ENCODE measurements around the gene NATD1. TPM values are rescaled to one million over a fixed set of nuclear protein-coding genes. Genes with fewer than 3 reads are reported as not detected.

Gene NATD1
- total RNA-seq, 1 experiment from 2014 or later: 3.1 TPM

DNA sequence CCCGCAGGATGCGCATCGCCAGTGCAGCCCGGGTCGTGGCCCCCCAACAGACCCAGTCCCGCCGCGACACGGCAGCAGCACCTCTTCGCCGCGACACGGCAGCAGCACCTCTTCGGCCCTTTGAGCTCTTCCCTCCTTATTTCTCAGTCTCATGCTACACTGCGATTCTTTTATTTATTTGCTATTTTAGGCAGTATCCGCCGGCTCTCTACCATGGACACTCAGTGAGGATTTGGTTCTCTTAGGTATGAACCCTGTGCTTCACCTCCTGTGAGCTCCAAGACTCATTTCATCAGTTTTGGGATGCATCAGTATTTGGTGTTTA lies 23.0 kb upstream of the NATD1 start:
- intact Hi-C loops (cut with micrococcal nuclease): no loop called here

More for the DNA sequence above, 23.0 kb upstream of the NATD1 start:
- BruUV-seq (replicated peaks): TSS peak; percentile 90
- POLR2A ChIA-PET: interaction anchor here (1.0 to 2.1 kb wide), 2 partner anchors 11 to 157 kb away, joined by 3 to 15 read pairs; no protein-coding TSS in a partner anchor
- Histone ChIP-seq H4K20me1 (ENCODE audit: insufficient read depth) (no peaks in the 10 kb centered on the region), H3K27ac (ENCODE audit: low read depth, low read length) (no peak overlapping the region), H3K9me3 (ENCODE audit: control insufficient read depth in 1 of 2, insufficient read depth in 1 of 2, low read depth in 1 of 2, low read length in 2 of 2) (no peaks in the 10 kb centered on the region), H3K27me3 (ENCODE audit: insufficient read depth, low read length) (no peaks in the 10 kb centered on the region), H3K4me3 (replicated peaks in 1 of 2; ENCODE audit: low read depth in 1 of 2, low read length in 2 of 2) (peak overlapping the region; percentile 52 to 57; a peak in 3 of 4 replicates), H3K4me1 (ENCODE audit: control insufficient read depth in 1 of 2, insufficient read depth in 2 of 2, low read length in 2 of 2) (peaks cover 23 to 58% of the 10 kb centered on the region in 2 experiments), H3K79me2 (ENCODE audit: insufficient read depth, low read length) (no peaks in the 10 kb centered on the region), H3K36me3 (ENCODE audit: control insufficient read depth in 1 of 2, insufficient read depth in 2 of 2, low read length in 2 of 2) (no peaks in the 10 kb centered on the region), H3K4me2 (ENCODE audit: low read length) (peak overlapping the region; percentile 95), H3K9ac (ENCODE audit: low read length) (peak overlapping the region; percentile 63), H3K9me2 (ENCODE audit: insufficient read depth) (no peaks in the 10 kb centered on the region), H2AFZ (ENCODE audit: low read depth, low read length, poor library complexity, severe bottlenecking) (no peak overlapping the region)
- DNase-seq (ENCODE audit: low read depth, low spot score) (no peak), ATAC-seq (no peak)
- CTCF ChIA-PET: interaction anchor here (0.8 to 1.1 kb wide), 2 partner anchors 148 to 235 kb away, joined by 3 read pairs; no protein-coding TSS in a partner anchor
- TF ChIP-seq CBX3 (IDR thresholded peaks at IDR 0.05; ENCODE audit: low read depth): no peak
- TF ChIP-seq, protein P1, sequence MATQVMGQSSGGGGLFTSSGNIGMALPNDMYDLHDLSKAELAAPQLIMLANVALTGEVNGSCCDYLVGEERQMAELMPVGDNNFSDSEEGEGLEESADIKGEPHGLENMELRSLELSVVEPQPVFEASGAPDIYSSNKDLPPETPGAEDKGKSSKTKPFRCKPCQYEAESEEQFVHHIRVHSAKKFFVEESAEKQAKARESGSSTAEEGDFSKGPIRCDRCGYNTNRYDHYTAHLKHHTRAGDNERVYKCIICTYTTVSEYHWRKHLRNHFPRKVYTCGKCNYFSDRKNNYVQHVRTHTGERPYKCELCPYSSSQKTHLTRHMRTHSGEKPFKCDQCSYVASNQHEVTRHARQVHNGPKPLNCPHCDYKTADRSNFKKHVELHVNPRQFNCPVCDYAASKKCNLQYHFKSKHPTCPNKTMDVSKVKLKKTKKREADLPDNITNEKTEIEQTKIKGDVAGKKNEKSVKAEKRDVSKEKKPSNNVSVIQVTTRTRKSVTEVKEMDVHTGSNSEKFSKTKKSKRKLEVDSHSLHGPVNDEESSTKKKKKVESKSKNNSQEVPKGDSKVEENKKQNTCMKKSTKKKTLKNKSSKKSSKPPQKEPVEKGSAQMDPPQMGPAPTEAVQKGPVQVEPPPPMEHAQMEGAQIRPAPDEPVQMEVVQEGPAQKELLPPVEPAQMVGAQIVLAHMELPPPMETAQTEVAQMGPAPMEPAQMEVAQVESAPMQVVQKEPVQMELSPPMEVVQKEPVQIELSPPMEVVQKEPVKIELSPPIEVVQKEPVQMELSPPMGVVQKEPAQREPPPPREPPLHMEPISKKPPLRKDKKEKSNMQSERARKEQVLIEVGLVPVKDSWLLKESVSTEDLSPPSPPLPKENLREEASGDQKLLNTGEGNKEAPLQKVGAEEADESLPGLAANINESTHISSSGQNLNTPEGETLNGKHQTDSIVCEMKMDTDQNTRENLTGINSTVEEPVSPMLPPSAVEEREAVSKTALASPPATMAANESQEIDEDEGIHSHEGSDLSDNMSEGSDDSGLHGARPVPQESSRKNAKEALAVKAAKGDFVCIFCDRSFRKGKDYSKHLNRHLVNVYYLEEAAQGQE (IDR thresholded peaks at IDR 0.05; ENCODE audit: low read depth): no peak
- no peak for TF ChIP-seq ZBTB33 (IDR thresholded peaks at IDR 0.05; ENCODE audit: extremely low read depth, insufficient replicate concordance, low read length)
- no peak for TF ChIP-seq MAX (IDR thresholded peaks at IDR 0.05)
- TF ChIP-seq RAD21 (IDR thresholded peaks at IDR 0.05; ENCODE audit: low read depth): no peak
- TF ChIP-seq EGR1 (IDR thresholded peaks at IDR 0.05; ENCODE audit: low read depth): no peak
- no peak for TF ChIP-seq ZNF274 (IDR thresholded peaks at IDR 0.05; ENCODE audit: low read depth, low read length)
- TF ChIP-seq POLR2A (IDR thresholded peaks at IDR 0.05; ENCODE audit: borderline replicate concordance, extremely low read depth, insufficient read depth, insufficient read length): no peak
- TF ChIP-seq SP1 (IDR thresholded peaks at IDR 0.05; ENCODE audit: low read depth): no peak
- no peak; a peak in 1 of 6 replicates for TF ChIP-seq CTCF (IDR thresholded peaks at IDR 0.05 in 2 of 3, conservative IDR thresholded peaks at IDR 0.05 in 1 of 3; ENCODE audit: borderline replicate concordance in 1 of 3, insufficient read depth in 1 of 3, low read depth in 2 of 3, low read length in 2 of 3)
- TF ChIP-seq FOSL1 (IDR thresholded peaks at IDR 0.05; ENCODE audit: low read depth): no peak
- no peak for TF ChIP-seq EZH2phosphoT487 (IDR thresholded peaks at IDR 0.05; ENCODE audit: borderline replicate concordance)
- TF ChIP-seq TCF7L2 (IDR thresholded peaks at IDR 0.05; ENCODE audit: borderline replicate concordance, extremely low read depth, insufficient read depth, insufficient read length): no peak
- TF ChIP-seq EZH2 (IDR thresholded peaks at IDR 0.05): no peak
- TF ChIP-seq CEBPB (IDR thresholded peaks at IDR 0.05; ENCODE audit: low read depth): no peak
- TF ChIP-seq JUND (IDR thresholded peaks at IDR 0.05): no peak
- no peak for TF ChIP-seq ATF3 (IDR thresholded peaks at IDR 0.05)
- TF ChIP-seq ELF1 (IDR thresholded peaks at IDR 0.05; ENCODE audit: borderline replicate concordance, low read depth): no peak
- TF ChIP-seq ZFX (IDR thresholded peaks at IDR 0.05): no peak
- RAD21 ChIA-PET (ENCODE audit: low non-redundant PET in 1 of 2, low total read pairs in 2 of 2, uncharacterized antibody in 2 of 2, unreplicated experiment in 2 of 2): no interaction called here
